Body of pancreas (tissue), 4 donors: ENCODE data around the gene C1orf167. TPM values are rescaled to one million over a fixed set of nuclear protein-coding genes. Genes with fewer than 3 reads are reported as not detected.

Source experiments
- ATAC-seq: fragments of 150-250 bp; one replicate; pipeline ENCODE4 v1.9.1; 2016
- DNase-seq, 4 donors: peaks; one replicate each; pipeline ENCODE4 v3.0.0-alpha.2; 2019
- H3K27ac ChIP-seq, 4 donors: fragments of 200-600 bp; sonication (generic); 1 replicate in 3 of 4; 2 replicates in 1 of 4; pipeline versions ENCODE4 v1.5.1 to v1.6.1; 2016 to 2019; ENCODE audit warnings: mild to moderate bottlenecking in 1 of 4, mixed read lengths in 1 of 4, moderate library complexity in 1 of 4
- H3K27me3 ChIP-seq, 2 donors: fragments of 200-600 bp; sonication (generic); one replicate each; pipeline ENCODE4 v1.6.0; 2016; ENCODE audit warnings: mild to moderate bottlenecking in 1 of 2
- H3K36me3 ChIP-seq, 2 donors: fragments of 200-600 bp; sonication (generic); replicated peaks in 1 of 2; 2 replicates each; pipeline ENCODE4 v1.5.1; 2016; ENCODE audit warnings: low read depth in 2 of 2; ENCODE audit not compliant: insufficient read depth in 1 of 2
- H3K4me1 ChIP-seq: fragments of 200-600 bp; sonication (generic); one replicate; pipeline ENCODE4 v1.6.0; 2016
- H3K4me3 ChIP-seq, 2 donors: fragments of 200-600 bp; sonication (generic); 1 replicate in 1 of 2; 2 replicates in 1 of 2; pipeline ENCODE4 v1.5.1; 2016 to 2019
- H3K9me3 ChIP-seq, 3 donors: fragments of 200-600 bp; sonication (generic); 1 replicate in 2 of 3; 2 replicates in 1 of 3; pipeline ENCODE4 v1.5.1; 2016
- CTCF ChIP-seq, 7 experiments: fragments of 450-650 bp in 4 of 7; fragments of 200-600 bp in 3 of 7; sonication (generic) in 3 of 7; IDR thresholded peaks; one replicate each; pipeline ENCODE4 v1.5.1; 2016 to 2019; ENCODE audit warnings: antibody characterized with exemption in 7 of 7
- POLR2A ChIP-seq, 3 donors: fragments of 450-650 bp; IDR thresholded peaks; one replicate each; pipeline ENCODE4 v1.6.1; 2016; ENCODE audit warnings: antibody characterized with exemption in 3 of 3, mild to moderate bottlenecking in 2 of 3
- WGBS, 2 donors: methylation state at CpG; one replicate each; pipeline ENCODE4 v1.1.5; 2017; 5-methylcytosine and 5-hydroxymethylcytosine counted together
- intact Hi-C: fragments of 100-400 bp; cut with DNase I; formaldehyde crosslinking; loops from one replicate; pipeline ENCODE4 v1.15.1; 2023
- total RNA-seq, 2 donors: library from RNA; depleted of rRNA; stranded (reverse); fragments of >200 nt; gene quantifications; one replicate each; pipeline ENCODE4 v1.1.0, GENCODE V29; 2016

Gene C1orf167
- total RNA-seq, 2 donors from 2014 or later = not detected

GRCh38 chr1:11730429-11730891 is 31.5 kb upstream of the C1orf167 start:
- intact Hi-C loops = no loop called here
- Histone ChIP-seq H3K27ac (peak overlapping the region in 1 of 4 donors; percentile 66), H3K27me3 (no peaks in the 10 kb centered on the region), H3K4me1 (peaks cover 25% of the 10 kb centered on the region), H3K36me3 (no peaks in the 10 kb centered on the region), H3K9me3 (no peaks in the 10 kb centered on the region), H3K4me3 (no peak overlapping the region)
- 63 to 77% methylated on average over 5 of the region's 5 CpGs for WGBS, 2 donors
- TF ChIP-seq POLR2A (IDR thresholded peaks at IDR 0.05) = no peak
- TF ChIP-seq CTCF (IDR thresholded peaks at IDR 0.05) = no peak
- DNase-seq (peak in 1 of 4 donors; percentile 58), ATAC-seq (peak; percentile 28)

- peak; percentile 18 for ATAC-seq
- TF ChIP-seq CTCF (IDR thresholded peaks at IDR 0.05) (no peak), POLR2A (IDR thresholded peaks at IDR 0.05) (no peak)
- no peaks in the 10 kb centered on the region for H3K9me3 ChIP-seq
- H3K4me1 ChIP-seq = peaks cover 27% of the 10 kb centered on the region
- 46 to 47% methylated on average over 14 to 15 of the region's 17 CpGs for WGBS, 2 donors
- H3K36me3 ChIP-seq = no peaks in the 10 kb centered on the region
- H3K27ac ChIP-seq = peak overlapping the region in 2 of 4 donors; percentile 64 to 66
- DNase-seq = peak in 3 of 4 donors; percentile 48 to 55 (median 51)
- no peak overlapping the region for H3K4me3 ChIP-seq
- intact Hi-C loops = no loop called here
- no peaks in the 10 kb centered on the region for H3K27me3 ChIP-seq
Observed at GRCh38 chr1:11731691-11732283, 30.2 kb upstream of the C1orf167 start.

- Histone ChIP-seq H3K27me3 (no peaks in the 10 kb centered on the region), H3K4me3 (no peak overlapping the region), H3K36me3 (no peaks in the 10 kb centered on the region), H3K27ac (no peak overlapping the region), H3K9me3 (no peaks in the 10 kb centered on the region), H3K4me1 (peaks cover 40% of the 10 kb centered on the region)
- DNase-seq = no peak
- intact Hi-C loops = no loop called here
- no peak for ATAC-seq
- WGBS, 2 donors = 87 to 96% methylated on average over 3 of the region's 3 CpGs
- TF ChIP-seq POLR2A (IDR thresholded peaks at IDR 0.05) (no peak), CTCF (IDR thresholded peaks at IDR 0.05) (no peak)
Observed at GRCh38 chr1:11733306-11733705, 28.7 kb upstream of the C1orf167 start.

GRCh38 chr1:11735531-11735853 is 26.5 kb upstream of the C1orf167 start:
- peaks cover 29% of the 10 kb centered on the region for H3K4me1 ChIP-seq
- intact Hi-C loops = no loop called here
- H3K27me3 ChIP-seq = no peaks in the 10 kb centered on the region
- no peaks in the 10 kb centered on the region for H3K9me3 ChIP-seq
- TF ChIP-seq CTCF (IDR thresholded peaks at IDR 0.05) = peak in 1 of 7 experiments; percentile 1
- no peak for TF ChIP-seq POLR2A (IDR thresholded peaks at IDR 0.05)
- no peak overlapping the region for H3K4me3 ChIP-seq
- WGBS, 2 donors = 30 to 37% methylated on average over 3 to 4 of the region's 4 CpGs
- H3K27ac ChIP-seq = peak overlapping the region; percentile 59 to 92 (median 77)
- H3K36me3 ChIP-seq = no peaks in the 10 kb centered on the region
- no peak for ATAC-seq
- DNase-seq = no peak
